Endothelial cell (in vitro differentiated cells): Measurements from ENCODE around the gene DPH1. TPM values are rescaled to one million over a fixed set of nuclear protein-coding genes. Genes with fewer than 3 reads are reported as not detected.
"Not testable (repeated sequence)": the region's sequence is repeated elsewhere in the genome, so short reads cannot be mapped to it uniquely, and the experiment has no call there.

Experiments
- DNase-seq: peaks from one replicate; pipeline ENCODE4 v3.0.0; 2021; ENCODE audit warnings: low spot score
- H3K27ac Mint-ChIP-seq: one replicate; pipeline ENCODE4 v1.8.0; 2021; ENCODE audit warnings: mixed read lengths, inconsistent platforms; ENCODE audit not compliant: unreplicated experiment
- H3K27me3 Mint-ChIP-seq: one replicate; pipeline ENCODE4 v1.8.0; 2021; ENCODE audit warnings: mild to moderate bottlenecking, moderate library complexity, mixed read lengths, inconsistent platforms; ENCODE audit not compliant: unreplicated experiment
- H3K36me3 Mint-ChIP-seq: one replicate; pipeline ENCODE4 v1.8.0; 2021; ENCODE audit warnings: mild to moderate bottlenecking, low read depth, mixed read lengths, inconsistent platforms; ENCODE audit not compliant: unreplicated experiment
- H3K4me1 Mint-ChIP-seq: one replicate; pipeline ENCODE4 v1.8.0; 2021; ENCODE audit warnings: mild to moderate bottlenecking, mixed read lengths, inconsistent platforms; ENCODE audit not compliant: unreplicated experiment
- H3K4me3 Mint-ChIP-seq: one replicate; pipeline ENCODE4 v1.8.0; 2021; ENCODE audit warnings: mild to moderate bottlenecking, mixed read lengths, inconsistent platforms; ENCODE audit not compliant: unreplicated experiment
- H3K9me3 Mint-ChIP-seq: one replicate; pipeline ENCODE4 v1.8.0; 2021; ENCODE audit warnings: mixed read lengths, inconsistent platforms; ENCODE audit not compliant: unreplicated experiment
- CTCF ChIP-seq: fragments of 200-600 bp; sonication (generic); IDR thresholded peaks from one replicate; pipeline ENCODE4 v1.5.0; 2021; ENCODE audit warnings: antibody characterized with exemption; ENCODE audit not compliant: unreplicated experiment
- total RNA-seq: library from RNA; stranded (reverse); fragmentation: NEBNext Ultra II Directional; extraction: Animal tissue kit (Norgen Biotek cat#: 25700); gene quantifications from one replicate; pipeline ENCODE4 v1.2.1, GENCODE V29; 2021; ENCODE audit not compliant: unreplicated experiment

DPH1 gene
- total RNA-seq, 1 donor from 2014 or later, result 27.1 TPM

GRCh38 chr17:2008332-2009126 lies 21.4 kb upstream of the DPH1 start:
- Mint-ChIP-seq H3K4me1 (no peaks in the 10 kb centered on the region), H3K27ac (no peak overlapping the region), H3K27me3 (peaks cover 8% of the 10 kb centered on the region), H3K36me3 (no peaks in the 10 kb centered on the region), H3K9me3 (no peaks in the 10 kb centered on the region), H3K4me3 (no peak overlapping the region)
- no peak for DNase-seq
- no peak for TF ChIP-seq CTCF

- Mint-ChIP-seq H3K27me3 (peaks cover 8% of the 10 kb centered on the region), H3K27ac (no peak overlapping the region), H3K4me1 (no peaks in the 10 kb centered on the region), H3K36me3 (peaks cover 6% of the 10 kb centered on the region), H3K9me3 (no peaks in the 10 kb centered on the region), H3K4me3 (no peak overlapping the region)
- DNase-seq, result no peak
- TF ChIP-seq CTCF, result no peak
These were observed 20.2 kb upstream of the DPH1 start for GRCh38 chr17:2009737-2010136.

GRCh38 chr17:2011411-2012371 lies 18.3 kb upstream of the DPH1 start:
- Mint-ChIP-seq H3K4me3 (no peak overlapping the region), H3K27ac (no peak overlapping the region)

GRCh38 chr17:2012499-2012898 lies 17.5 kb upstream of the DPH1 start:
- no peak for DNase-seq
- H3K27ac Mint-ChIP-seq, result no peak overlapping the region
- no peak overlapping the region for H3K4me3 Mint-ChIP-seq
- H3K36me3 Mint-ChIP-seq, result peaks cover 6% of the 10 kb centered on the region
- no peaks in the 10 kb centered on the region for H3K4me1 Mint-ChIP-seq
- H3K9me3 Mint-ChIP-seq, result no peaks in the 10 kb centered on the region
- peaks cover 10% of the 10 kb centered on the region for H3K27me3 Mint-ChIP-seq
- no peak for TF ChIP-seq CTCF

More at GRCh38 chr17:2011411-2012371, 18.3 kb upstream of the DPH1 start:
- Mint-ChIP-seq H3K27me3 (peaks cover 10% of the 10 kb centered on the region), H3K36me3 (peaks cover 6% of the 10 kb centered on the region), H3K4me1 (no peaks in the 10 kb centered on the region), H3K9me3 (no peaks in the 10 kb centered on the region)
- TF ChIP-seq CTCF, result no peak
- DNase-seq, result no peak

GRCh38 chr17:2013220-2013993 lies 16.5 kb upstream of the DPH1 start:
- H3K4me3 Mint-ChIP-seq, H3K27ac Mint-ChIP-seq, H3K9me3 Mint-ChIP-seq: not testable (repeated sequence)

More at GRCh38 chr17:2013220-2013993, 16.5 kb upstream of the DPH1 start:
- H3K36me3 Mint-ChIP-seq, H3K4me1 Mint-ChIP-seq, DNase-seq: not testable (repeated sequence)
- H3K27me3 Mint-ChIP-seq, result peaks cover 17% of the 10 kb centered on the region
